C4-2B (cell line): Measurements from ENCODE around the gene AGL.

ENCODE experiments used
- CTCF ChIP-seq: fragments of 450-650 bp; conservative IDR thresholded peaks from 2 replicates; pipeline ENCODE4 v1.5.1; 2017; ENCODE audit warnings: mild to moderate bottlenecking
- ZFX ChIP-seq: fragments of 450-650 bp; IDR thresholded peaks from 2 replicates; pipeline ENCODE4 v1.6.1; 2017

GRCh38 chr1:99855914-99856450, 5.8 kb downstream of the AGL start:
- TF ChIP-seq CTCF (no peak), ZFX (no peak)
